ENCODE measurements around the gene WSCD2. TPM values are rescaled to one million over a fixed set of nuclear protein-coding genes. Genes with fewer than 3 reads are reported as not detected.
A peak's percentile ranks its signal among the peaks of the same experiment; 100 is the strongest.

The WSCD2 gene
- total and polyA plus RNA-seq, 5 donors from 2014 or later: 0.23 to 2.3 (median 1.6) TPM

GRCh38 chr12:108287227-108287626 lies 158.1 kb downstream of the WSCD2 start:
- Histone ChIP-seq H3K27me3 (ENCODE audit: control insufficient read depth, insufficient read depth, low read length) (no peaks in the 10 kb centered on the region), H3K36me3 (ENCODE audit: control insufficient read depth, insufficient read depth, low read length) (no peaks in the 10 kb centered on the region), H3K4me1 (ENCODE audit: control insufficient read depth, insufficient read depth, low read length, poor library complexity, severe bottlenecking) (peaks cover 10% of the 10 kb centered on the region), H3K4me3 (ENCODE audit: low read depth, low read length) (no peak overlapping the region), H3K27ac (ENCODE audit: insufficient read depth, low read length, poor library complexity, severe bottlenecking) (no peak overlapping the region), H3K9me3 (ENCODE audit: control insufficient read depth in 2 of 2, low read length in 2 of 2) (no peaks in the 10 kb centered on the region)
- no peak overlapping the region for H3K27ac Mint-ChIP-seq
- no peak for ATAC-seq (ENCODE audit: low read depth in 2 of 2)
- no peak overlapping the region for H3K4me3 Mint-ChIP-seq
- no peak for DNase-seq
- H3K36me3 Mint-ChIP-seq: peaks cover 5% of the 10 kb centered on the region
- H3K4me1 Mint-ChIP-seq: peaks cover 10 to 31% (median 18%) of the 10 kb centered on the region in 4 donors
- peaks cover 0 to 8% (median 2%) of the 10 kb centered on the region in 7 donors for H3K9me3 Mint-ChIP-seq
- no peaks in the 10 kb centered on the region for H3K27me3 Mint-ChIP-seq

- Histone ChIP-seq H3K9me3 (ENCODE audit: control insufficient read depth in 2 of 2, low read length in 2 of 2) (no peaks in the 10 kb centered on the region), H3K4me3 (ENCODE audit: low read depth, low read length) (no peak overlapping the region), H3K27ac (ENCODE audit: insufficient read depth, low read length, poor library complexity, severe bottlenecking) (no peak overlapping the region), H3K27me3 (ENCODE audit: control insufficient read depth, insufficient read depth, low read length) (no peaks in the 10 kb centered on the region), H3K36me3 (ENCODE audit: control insufficient read depth, insufficient read depth, low read length) (no peaks in the 10 kb centered on the region), H3K4me1 (ENCODE audit: control insufficient read depth, insufficient read depth, low read length, poor library complexity, severe bottlenecking) (no peaks in the 10 kb centered on the region)
- DNase-seq (no peak), ATAC-seq (ENCODE audit: low read depth in 2 of 2) (no peak)
- Mint-ChIP-seq H3K36me3 (peaks cover 8% of the 10 kb centered on the region), H3K9me3 (peaks cover 0 to 7% (median 2%) of the 10 kb centered on the region in 7 donors), H3K4me1 (peaks cover 3 to 17% (median 7%) of the 10 kb centered on the region in 4 donors), H3K4me3 (no peak overlapping the region), H3K27ac (no peak overlapping the region), H3K27me3 (no peaks in the 10 kb centered on the region)
Measured at GRCh38 chr12:108289350-108290161, 160.5 kb downstream of the WSCD2 start.

GRCh38 chr12:108295641-108296040 lies 166.6 kb downstream of the WSCD2 start:
- no peak for DNase-seq
- Mint-ChIP-seq H3K4me1 (peaks cover 7 to 62% (median 32%) of the 10 kb centered on the region in 4 donors), H3K36me3 (peaks cover 8% of the 10 kb centered on the region), H3K4me3 (peak overlapping the region in 1 of 4 donors; percentile 19), H3K9me3 (peaks cover 0 to 5% (median 0%) of the 10 kb centered on the region in 7 donors), H3K27ac (peak overlapping the region; percentile 61 to 87 (median 78)), H3K27me3 (no peaks in the 10 kb centered on the region)
- no peaks in the 10 kb centered on the region for H3K27me3 ChIP-seq (ENCODE audit: control insufficient read depth, insufficient read depth, low read length)
- no peak for ATAC-seq (ENCODE audit: low read depth in 2 of 2)
- no peaks in the 10 kb centered on the region for H3K9me3 ChIP-seq (ENCODE audit: control insufficient read depth in 2 of 2, low read length in 2 of 2)
- no peak overlapping the region for H3K4me3 ChIP-seq (ENCODE audit: low read depth, low read length)
- no peak overlapping the region for H3K27ac ChIP-seq (ENCODE audit: insufficient read depth, low read length, poor library complexity, severe bottlenecking)
- peaks cover 51% of the 10 kb centered on the region for H3K4me1 ChIP-seq (ENCODE audit: control insufficient read depth, insufficient read depth, low read length, poor library complexity, severe bottlenecking)
- no peaks in the 10 kb centered on the region for H3K36me3 ChIP-seq (ENCODE audit: control insufficient read depth, insufficient read depth, low read length)

GRCh38 chr12:108296945-108297344 lies 167.9 kb downstream of the WSCD2 start:
- H3K4me1 ChIP-seq (ENCODE audit: control insufficient read depth, insufficient read depth, low read length, poor library complexity, severe bottlenecking): peaks cover 60% of the 10 kb centered on the region

GRCh38 chr12:108297424-108297823 lies 168.3 kb downstream of the WSCD2 start:
- peaks cover under 1% of the 10 kb centered on the region for H3K36me3 Mint-ChIP-seq
- peaks cover 7 to 77% (median 39%) of the 10 kb centered on the region in 4 donors for H3K4me1 Mint-ChIP-seq
- no peaks in the 10 kb centered on the region for H3K9me3 ChIP-seq (ENCODE audit: control insufficient read depth in 2 of 2, low read length in 2 of 2)
- peaks cover 65% of the 10 kb centered on the region for H3K4me1 ChIP-seq (ENCODE audit: control insufficient read depth, insufficient read depth, low read length, poor library complexity, severe bottlenecking)
- H3K4me3 Mint-ChIP-seq: peak overlapping the region in 2 of 4 donors; percentile 53 to 55
- DNase-seq (no peak), ATAC-seq (ENCODE audit: low read depth in 2 of 2) (no peak)
- no peaks in the 10 kb centered on the region for H3K27me3 Mint-ChIP-seq
- no peaks in the 10 kb centered on the region for H3K27me3 ChIP-seq (ENCODE audit: control insufficient read depth, insufficient read depth, low read length)
- peaks cover 0 to 3% (median 0%) of the 10 kb centered on the region in 7 donors for H3K9me3 Mint-ChIP-seq
- H3K27ac Mint-ChIP-seq: peak overlapping the region; percentile 9 to 61 (median 53)
- H3K36me3 ChIP-seq (ENCODE audit: control insufficient read depth, insufficient read depth, low read length): no peaks in the 10 kb centered on the region
- peak overlapping the region; percentile 15 for H3K27ac ChIP-seq (ENCODE audit: insufficient read depth, low read length, poor library complexity, severe bottlenecking)
- peak overlapping the region; percentile 48 for H3K4me3 ChIP-seq (ENCODE audit: low read depth, low read length)

More at GRCh38 chr12:108296945-108297344, 167.9 kb downstream of the WSCD2 start:
- Mint-ChIP-seq H3K9me3 (peaks cover 0 to 3% (median 0%) of the 10 kb centered on the region in 7 donors), H3K27me3 (no peaks in the 10 kb centered on the region), H3K4me3 (peak overlapping the region in 2 of 4 donors; percentile 53 to 60), H3K36me3 (peaks cover 5% of the 10 kb centered on the region), H3K4me1 (peaks cover 10 to 73% (median 37%) of the 10 kb centered on the region in 4 donors), H3K27ac (peak overlapping the region in 2 of 3 donors; percentile 9 to 61)
- DNase-seq: peak in 1 of 3 donors; percentile 35
- Histone ChIP-seq H3K4me3 (ENCODE audit: low read depth, low read length) (peak overlapping the region; percentile 48), H3K27ac (ENCODE audit: insufficient read depth, low read length, poor library complexity, severe bottlenecking) (no peak overlapping the region), H3K36me3 (ENCODE audit: control insufficient read depth, insufficient read depth, low read length) (no peaks in the 10 kb centered on the region), H3K9me3 (ENCODE audit: control insufficient read depth in 2 of 2, low read length in 2 of 2) (no peaks in the 10 kb centered on the region), H3K27me3 (ENCODE audit: control insufficient read depth, insufficient read depth, low read length) (no peaks in the 10 kb centered on the region)
- no peak for ATAC-seq (ENCODE audit: low read depth in 2 of 2)

- no peaks in the 10 kb centered on the region for H3K36me3 ChIP-seq (ENCODE audit: control insufficient read depth, insufficient read depth, low read length)
- Mint-ChIP-seq H3K4me1 (peaks cover 7 to 83% (median 40%) of the 10 kb centered on the region in 4 donors), H3K9me3 (peaks cover 0 to 3% (median 0%) of the 10 kb centered on the region in 7 donors), H3K4me3 (peak overlapping the region in 2 of 4 donors; percentile 53 to 55), H3K36me3 (no peaks in the 10 kb centered on the region), H3K27ac (peak overlapping the region; percentile 61 to 92 (median 76)), H3K27me3 (no peaks in the 10 kb centered on the region)
- H3K27me3 ChIP-seq (ENCODE audit: control insufficient read depth, insufficient read depth, low read length): no peaks in the 10 kb centered on the region
- peak in 1 of 2 donors; percentile 40 for ATAC-seq (ENCODE audit: low read depth in 2 of 2)
- DNase-seq: peak in 1 of 3 donors; percentile 21
- peak overlapping the region; percentile 34 for H3K27ac ChIP-seq (ENCODE audit: insufficient read depth, low read length, poor library complexity, severe bottlenecking)
- H3K4me3 ChIP-seq (ENCODE audit: low read depth, low read length): no peak overlapping the region
- H3K9me3 ChIP-seq (ENCODE audit: control insufficient read depth in 2 of 2, low read length in 2 of 2): no peaks in the 10 kb centered on the region
- peaks cover 66% of the 10 kb centered on the region for H3K4me1 ChIP-seq (ENCODE audit: control insufficient read depth, insufficient read depth, low read length, poor library complexity, severe bottlenecking)
Measured at GRCh38 chr12:108297895-108298760, 169.0 kb downstream of the WSCD2 start.

- Histone ChIP-seq H3K4me3 (ENCODE audit: low read depth, low read length) (no peak overlapping the region), H3K9me3 (ENCODE audit: control insufficient read depth in 2 of 2, low read length in 2 of 2) (no peaks in the 10 kb centered on the region), H3K27me3 (ENCODE audit: control insufficient read depth, insufficient read depth, low read length) (no peaks in the 10 kb centered on the region), H3K27ac (ENCODE audit: insufficient read depth, low read length, poor library complexity, severe bottlenecking) (peak overlapping the region; percentile 34), H3K36me3 (ENCODE audit: control insufficient read depth, insufficient read depth, low read length) (no peaks in the 10 kb centered on the region), H3K4me1 (ENCODE audit: control insufficient read depth, insufficient read depth, low read length, poor library complexity, severe bottlenecking) (peaks cover 66% of the 10 kb centered on the region)
- no peaks in the 10 kb centered on the region for H3K36me3 Mint-ChIP-seq
- H3K9me3 Mint-ChIP-seq: peaks cover 0 to 3% (median 0%) of the 10 kb centered on the region in 7 donors
- H3K27me3 Mint-ChIP-seq: no peaks in the 10 kb centered on the region
- H3K4me3 Mint-ChIP-seq: peak overlapping the region in 1 of 4 donors; percentile 53
- H3K27ac Mint-ChIP-seq: peak overlapping the region; percentile 61 to 92 (median 76)
- ATAC-seq (ENCODE audit: low read depth in 2 of 2) (no peak), DNase-seq (no peak)
- peaks cover 7 to 80% (median 40%) of the 10 kb centered on the region in 4 donors for H3K4me1 Mint-ChIP-seq
Measured at GRCh38 chr12:108298761-108299275, 169.7 kb downstream of the WSCD2 start.
